Stomach (tissue), 4 donors: ENCODE results near the gene PDK3.

Experiments
- CTCF ChIP-seq, 7 experiments: fragments of 450-650 bp in 4 of 7; fragments of 200-600 bp in 3 of 7; sonication (generic) in 3 of 7; IDR thresholded peaks; one replicate each; pipeline ENCODE4 v1.5.1; 2016 to 2019; ENCODE audit warnings: antibody characterized with exemption in 7 of 7, control low read depth in 2 of 7, mild to moderate bottlenecking in 1 of 7
- POLR2A ChIP-seq, 4 donors: fragments of 450-650 bp; IDR thresholded peaks; one replicate each; pipeline ENCODE4 v1.6.1; 2016; ENCODE audit warnings: antibody characterized with exemption in 4 of 4, control low read depth in 2 of 4, mild to moderate bottlenecking in 1 of 4, moderate library complexity in 1 of 4

GRCh38 chrX:24482823-24483415 lies 17.8 kb downstream of the PDK3 start:
- TF ChIP-seq POLR2A (IDR thresholded peaks at IDR 0.05) = no peak
- no peak for TF ChIP-seq CTCF (IDR thresholded peaks at IDR 0.05)
